Measurements from ENCODE around the gene LRP1B.

GRCh38 chr2:142029974-142030373, 100.8 kb downstream of the LRP1B start:
- TF ChIP-seq EZH2 (IDR thresholded peaks at IDR 0.05; ENCODE audit: low read length, missing control alignments) (no peak), CTCF (conservative IDR thresholded peaks at IDR 0.05 in 1 of 2, IDR thresholded peaks at IDR 0.05 in 1 of 2; ENCODE audit: low read depth in 1 of 2, low read length in 2 of 2) (no peak)

Data from fibroblast of lung (primary cell).